BLaER1 treated with 17β-estradiol and CSF1 and Interleukin-3, amounts not matched to agents 10 nM and 100 nM (cell line): ENCODE measurements around the gene CDH1.

Experiments used
- H3K27ac ChIP-seq, 11 experiments: shearing (Covaris generic); formaldehyde crosslinking; 2 replicates each; pipeline ENCODE4 v1.8.1; 2022
- H3K27me3 ChIP-seq, 11 experiments: shearing (Covaris generic); formaldehyde crosslinking; 2 replicates each; pipeline ENCODE4 v1.8.1; 2022
- H3K36me3 ChIP-seq, 11 experiments: shearing (Covaris generic); formaldehyde crosslinking; 2 replicates each; pipeline ENCODE4 v1.8.1; 2022
- H3K4me1 ChIP-seq, 10 experiments: shearing (Covaris generic); formaldehyde crosslinking; 2 replicates each; pipeline ENCODE4 v1.8.1; 2022
- H3K4me2 ChIP-seq, 11 experiments: shearing (Covaris generic); formaldehyde crosslinking; 2 replicates each; pipeline ENCODE4 v1.8.1; 2022
- H3K4me3 ChIP-seq, 10 experiments: shearing (Covaris generic); formaldehyde crosslinking; 2 replicates each; pipeline ENCODE4 v1.8.1; 2022
- H3K9ac ChIP-seq, 11 experiments: shearing (Covaris generic); formaldehyde crosslinking; 2 replicates each; pipeline ENCODE4 v1.8.1; 2022
- H3K9me3 ChIP-seq, 11 experiments: shearing (Covaris generic); formaldehyde crosslinking; replicated peaks in 1 of 11; 2 replicates each; pipeline ENCODE4 v1.8.1; 2022
- H4K20me1 ChIP-seq, 11 experiments: shearing (Covaris generic); formaldehyde crosslinking; 2 replicates each; pipeline ENCODE4 v1.8.1; 2022
- Cebpa-rat ChIP-seq, 11 experiments: shearing (Covaris generic); IDR thresholded peaks; 2 replicates each; pipeline ENCODE4 v1.8.1; 2022

Gene CDH1

GRCh38 chr16:68734782-68735181 is 2.3 kb upstream of the CDH1 start:
- Histone ChIP-seq H3K27me3 (peaks cover 26 to 36% (median 30%) of the 10 kb centered on the region in 11 experiments), H3K4me2 (no peak overlapping the region), H4K20me1 (peaks cover 0 to 17% (median 4%) of the 10 kb centered on the region in 11 experiments; a peak in 8 of 22 replicates), H3K9ac (no peak overlapping the region), H3K9me3 (peaks cover 0 to 7% (median 0%) of the 10 kb centered on the region in 11 experiments; a peak in 2 of 22 replicates), H3K27ac (no peak overlapping the region), H3K4me3 (no peak overlapping the region), H3K36me3 (no peaks in the 10 kb centered on the region), H3K4me1 (peaks cover 5 to 9% (median 8%) of the 10 kb centered on the region in 10 experiments)
- TF ChIP-seq Cebpa-rat (IDR thresholded peaks at IDR 0.05) = no peak

DNA sequence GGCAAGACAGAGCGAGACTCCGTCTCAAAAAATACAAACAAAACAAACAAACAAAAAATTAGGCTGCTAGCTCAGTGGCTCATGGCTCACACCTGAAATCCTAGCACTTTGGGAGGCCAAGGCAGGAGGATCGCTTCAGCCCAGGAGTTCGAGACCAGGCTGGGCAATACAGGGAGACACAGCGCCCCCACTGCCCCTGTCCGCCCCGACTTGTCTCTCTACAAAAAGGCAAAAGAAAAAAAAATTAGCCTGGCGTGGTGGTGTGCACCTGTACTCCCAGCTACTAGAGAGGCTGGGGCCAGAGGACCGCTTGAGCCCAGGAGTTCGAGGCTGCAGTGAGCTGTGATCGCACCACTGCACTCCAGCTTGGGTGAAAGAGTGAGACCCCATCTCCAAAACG is 531 bp upstream of the CDH1 start:
- Histone ChIP-seq H3K4me2 (no peak overlapping the region), H3K27me3 (peaks cover 27 to 36% (median 30%) of the 10 kb centered on the region in 11 experiments), H4K20me1 (peaks cover 0 to 27% (median 5%) of the 10 kb centered on the region in 11 experiments; a peak in 9 of 22 replicates), H3K9ac (no peak overlapping the region), H3K27ac (no peak overlapping the region), H3K9me3 (peaks cover 0 to 7% (median 0%) of the 10 kb centered on the region in 11 experiments; a peak in 2 of 22 replicates), H3K4me3 (no peak overlapping the region), H3K4me1 (peaks cover 23 to 26% (median 26%) of the 10 kb centered on the region in 10 experiments), H3K36me3 (no peaks in the 10 kb centered on the region)
- no peak for TF ChIP-seq Cebpa-rat (IDR thresholded peaks at IDR 0.05)

DNA sequence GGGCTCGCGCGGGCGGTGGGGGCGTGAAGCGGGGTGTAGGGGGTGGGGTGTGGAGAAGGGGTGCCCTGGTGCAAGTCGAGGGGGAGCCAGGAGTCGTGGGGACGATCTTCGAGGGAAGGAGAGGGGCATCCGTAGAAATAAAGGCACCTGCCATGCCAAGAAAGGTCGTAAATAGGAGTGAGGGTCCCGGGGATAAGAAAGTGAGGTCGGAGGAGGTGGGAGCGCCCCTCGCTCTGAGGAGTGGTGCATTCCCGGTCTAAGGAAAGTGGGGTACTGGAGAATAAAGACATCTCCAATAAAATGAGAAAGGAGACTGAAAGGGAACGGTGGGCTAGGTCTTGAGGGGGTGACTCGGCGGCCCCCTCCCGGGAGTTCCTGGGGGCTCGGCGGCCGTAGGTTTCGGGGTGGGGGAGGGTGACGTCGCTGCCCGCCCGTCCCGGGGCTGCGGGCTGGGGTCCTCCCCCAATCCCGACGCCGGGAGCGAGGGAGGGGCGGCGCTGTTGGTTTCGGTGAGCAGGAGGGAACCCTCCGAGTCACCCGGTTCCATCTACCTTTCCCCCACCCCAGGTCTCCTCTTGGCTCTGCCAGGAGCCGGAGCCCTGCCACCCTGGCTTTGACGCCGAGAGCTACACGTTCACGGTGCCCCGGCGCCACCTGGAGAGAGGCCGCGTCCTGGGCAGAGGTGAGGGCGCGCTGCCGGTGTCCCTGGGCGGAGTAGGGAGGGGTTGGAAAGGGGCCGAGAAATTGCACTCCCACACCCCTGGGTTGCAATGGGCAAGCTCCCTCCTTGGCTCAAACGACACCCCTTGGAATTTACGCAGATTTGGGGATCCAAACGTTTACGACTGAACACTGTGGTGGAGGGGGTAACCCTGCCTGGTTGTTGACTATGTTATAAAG is 888 bp downstream of the CDH1 start:
- Histone ChIP-seq H3K36me3 (no peaks in the 10 kb centered on the region), H4K20me1 (peaks cover 0 to 34% (median 5%) of the 10 kb centered on the region in 11 experiments; a peak in 9 of 22 replicates), H3K4me3 (no peak overlapping the region), H3K4me2 (no peak overlapping the region), H3K4me1 (peaks cover 37 to 41% (median 40%) of the 10 kb centered on the region in 10 experiments), H3K27me3 (peaks cover 29 to 43% (median 34%) of the 10 kb centered on the region in 11 experiments), H3K9me3 (peaks cover 0 to 7% (median 0%) of the 10 kb centered on the region in 11 experiments; a peak in 2 of 22 replicates), H3K27ac (no peak overlapping the region), H3K9ac (no peak overlapping the region)
- no peak for TF ChIP-seq Cebpa-rat (IDR thresholded peaks at IDR 0.05)

- peak overlapping the region in 5 of 11 experiments; percentile 11 to 41 (median 35); a peak in 6 of 22 replicates for H3K27ac ChIP-seq
- no peak overlapping the region for H3K4me3 ChIP-seq
- TF ChIP-seq Cebpa-rat (IDR thresholded peaks at IDR 0.05) = no peak
- H3K4me2 ChIP-seq = peak overlapping the region; percentile 68 to 85 (median 78)
- peaks cover 29 to 51% (median 32%) of the 10 kb centered on the region in 11 experiments for H3K27me3 ChIP-seq
- H3K36me3 ChIP-seq = no peaks in the 10 kb centered on the region
- no peak overlapping the region; a peak in 2 of 22 replicates for H3K9ac ChIP-seq
- peaks cover 38 to 44% (median 41%) of the 10 kb centered on the region in 10 experiments for H3K4me1 ChIP-seq
- peaks cover 0 to 7% (median 0%) of the 10 kb centered on the region in 11 experiments; a peak in 2 of 22 replicates for H3K9me3 ChIP-seq
- peaks cover 0 to 33% (median 5%) of the 10 kb centered on the region in 11 experiments; a peak in 9 of 22 replicates for H4K20me1 ChIP-seq
These were observed 3.0 kb downstream of the CDH1 start for GRCh38 chr16:68739964-68740627.

DNA sequence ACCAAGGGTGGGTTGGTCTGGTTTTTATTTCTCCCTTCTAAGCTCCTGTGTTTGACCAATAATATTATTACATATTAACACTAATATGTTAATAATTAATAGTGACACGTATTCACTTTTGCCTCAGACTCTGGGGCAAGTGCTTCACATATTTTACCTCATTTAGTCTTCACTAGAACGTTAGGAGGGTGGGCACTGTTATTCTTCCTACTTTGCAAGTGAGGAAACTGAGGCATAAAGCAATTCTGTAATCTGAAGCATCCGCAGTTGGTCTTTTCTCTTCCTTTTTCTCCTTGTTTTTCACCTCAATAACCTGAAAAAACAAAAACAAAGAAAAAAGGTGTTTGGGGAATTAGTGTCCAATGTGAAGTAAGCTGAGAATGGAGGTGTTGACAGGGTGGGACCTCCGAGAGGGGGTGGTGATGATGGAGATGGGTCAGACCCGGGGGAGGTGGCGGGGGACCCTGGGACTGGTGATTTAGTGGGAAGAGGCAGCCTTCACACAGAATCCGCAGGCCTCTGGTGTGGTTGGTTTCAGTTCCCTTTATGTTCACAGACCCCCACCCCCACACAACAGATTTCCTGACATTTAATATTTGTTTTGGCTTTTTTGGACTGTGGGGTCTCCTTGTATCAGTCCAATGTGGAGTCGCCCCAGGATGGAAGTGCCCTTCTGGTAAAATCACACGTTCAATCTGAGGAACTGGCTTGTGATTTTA is 3.7 kb downstream of the CDH1 start:
- Histone ChIP-seq H4K20me1 (peaks cover 0 to 33% (median 5%) of the 10 kb centered on the region in 11 experiments; a peak in 9 of 22 replicates), H3K9ac (no peak overlapping the region), H3K4me1 (peaks cover 38 to 44% (median 41%) of the 10 kb centered on the region in 10 experiments), H3K9me3 (peaks cover 0 to 7% (median 0%) of the 10 kb centered on the region in 11 experiments; a peak in 2 of 22 replicates), H3K36me3 (no peaks in the 10 kb centered on the region), H3K4me3 (0 out of 20 replicates have a peak overlapping the region, but pooled peaks of 1 of the 10 experiments have one; percentile 2), H3K4me2 (peak overlapping the region; percentile 68 to 85 (median 78)), H3K27ac (peak overlapping the region in 5 of 11 experiments; percentile 11 to 41 (median 35); a peak in 7 of 22 replicates), H3K27me3 (peaks cover 29 to 51% (median 32%) of the 10 kb centered on the region in 11 experiments)
- TF ChIP-seq Cebpa-rat (IDR thresholded peaks at IDR 0.05) = no peak

DNA sequence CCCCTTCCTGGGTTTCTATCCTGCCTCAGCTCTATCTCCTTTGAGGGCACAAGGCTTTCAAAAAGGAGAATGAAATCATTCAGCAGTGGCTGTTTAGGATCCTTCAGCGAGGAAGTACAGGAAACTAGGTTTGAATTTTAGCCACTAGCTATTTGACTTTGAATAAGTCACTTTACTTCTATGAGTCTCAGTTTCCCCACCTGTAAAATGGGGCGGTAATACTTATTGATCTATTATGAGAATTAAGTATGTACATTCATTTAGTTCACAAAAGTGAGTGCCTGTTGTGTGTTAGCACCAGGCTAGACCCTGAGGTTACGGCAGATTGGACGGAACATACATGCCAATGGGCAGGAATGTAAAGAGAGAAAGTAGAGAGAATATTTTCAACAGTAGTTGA is 6.6 kb downstream of the CDH1 start:
- no peak overlapping the region for H3K27ac ChIP-seq
- TF ChIP-seq Cebpa-rat (IDR thresholded peaks at IDR 0.05) = no peak
- H3K4me2 ChIP-seq = no peak overlapping the region

GRCh38 chr16:68744744-68745280 is 7.7 kb downstream of the CDH1 start:
- Histone ChIP-seq H4K20me1 (peaks cover 0 to 26% (median 0%) of the 10 kb centered on the region in 11 experiments; a peak in 6 of 22 replicates), H3K36me3 (no peaks in the 10 kb centered on the region), H3K9me3 (no peaks in the 10 kb centered on the region), H3K4me1 (peaks cover 33 to 35% (median 33%) of the 10 kb centered on the region in 10 experiments), H3K27ac (no peak overlapping the region), H3K27me3 (peaks cover 0 to 23% (median 0%) of the 10 kb centered on the region in 11 experiments; a peak in 9 of 22 replicates), H3K4me3 (no peak overlapping the region), H3K9ac (no peak overlapping the region), H3K4me2 (no peak overlapping the region)
- TF ChIP-seq Cebpa-rat (IDR thresholded peaks at IDR 0.05) = no peak

More for the DNA sequence above, 6.6 kb downstream of the CDH1 start:
- H3K4me3 ChIP-seq = no peak overlapping the region
- H4K20me1 ChIP-seq = peaks cover 0 to 27% (median 0%) of the 10 kb centered on the region in 11 experiments; a peak in 6 of 22 replicates
- H3K4me1 ChIP-seq = peaks cover 38 to 44% (median 41%) of the 10 kb centered on the region in 10 experiments
- no peaks in the 10 kb centered on the region for H3K36me3 ChIP-seq
- H3K9ac ChIP-seq = no peak overlapping the region
- H3K9me3 ChIP-seq = no peaks in the 10 kb centered on the region
- peaks cover under 1 to 26% (median 3%) of the 10 kb centered on the region in 11 experiments; a peak in 21 of 22 replicates for H3K27me3 ChIP-seq

- H3K4me3 ChIP-seq = no peak overlapping the region
- no peaks in the 10 kb centered on the region for H3K9me3 ChIP-seq
- H3K27ac ChIP-seq = no peak overlapping the region
- H3K4me2 ChIP-seq = no peak overlapping the region
- H3K36me3 ChIP-seq = no peaks in the 10 kb centered on the region
- H3K9ac ChIP-seq = no peak overlapping the region
- TF ChIP-seq Cebpa-rat (IDR thresholded peaks at IDR 0.05) = no peak
- H4K20me1 ChIP-seq = peaks cover 0 to 15% (median 0%) of the 10 kb centered on the region in 11 experiments; a peak in 4 of 22 replicates
- H3K4me1 ChIP-seq = peaks cover 11 to 13% (median 12%) of the 10 kb centered on the region in 10 experiments
- H3K27me3 ChIP-seq = peaks cover 0 to 19% (median 0%) of the 10 kb centered on the region in 11 experiments; a peak in 9 of 22 replicates
These were observed 9.9 kb downstream of the CDH1 start for GRCh38 chr16:68746951-68747350.
